Kidney epithelial cell (primary cell): ENCODE results near the gene ATP6V1A. TPM values are rescaled to one million over a fixed set of nuclear protein-coding genes. Genes with fewer than 3 reads are reported as not detected.

ENCODE experiments used
- DNase-seq: peaks from one replicate; pipeline ENCODE4 v3.0.0-alpha.2; 2010; ENCODE audit warnings: low read depth
- H3K27me3 ChIP-seq: 2 replicates; pipeline ENCODE4 v1.6.0; 2011; ENCODE audit warnings: low read length; ENCODE audit not compliant: control insufficient read depth, insufficient read depth
- H3K36me3 ChIP-seq: 2 replicates; pipeline ENCODE4 v1.5.1; 2011; ENCODE audit warnings: low read length; ENCODE audit not compliant: control insufficient read depth, insufficient read depth
- H3K4me3 ChIP-seq: 2 replicates; pipeline ENCODE4 v1.5.1; 2011; ENCODE audit warnings: low read depth, mild to moderate bottlenecking, control low read depth, low read length
- CTCF ChIP-seq: IDR thresholded peaks from 2 replicates; pipeline ENCODE4 v1.5.1; 2011; ENCODE audit warnings: mild to moderate bottlenecking, moderate library complexity, low read length, control low read depth, inconsistent platforms; ENCODE audit not compliant: insufficient read depth, poor library complexity, severe bottlenecking
- total RNA-seq: library from RNA; depleted of rRNA; stranded (reverse); fragments of >200 nt; gene quantifications from 2 replicates; pipeline ENCODE4 v1.2.3, GENCODE V29; 2015

Gene ATP6V1A
- total RNA-seq, 1 donor from 2014 or later: 43.6 TPM

DNA sequence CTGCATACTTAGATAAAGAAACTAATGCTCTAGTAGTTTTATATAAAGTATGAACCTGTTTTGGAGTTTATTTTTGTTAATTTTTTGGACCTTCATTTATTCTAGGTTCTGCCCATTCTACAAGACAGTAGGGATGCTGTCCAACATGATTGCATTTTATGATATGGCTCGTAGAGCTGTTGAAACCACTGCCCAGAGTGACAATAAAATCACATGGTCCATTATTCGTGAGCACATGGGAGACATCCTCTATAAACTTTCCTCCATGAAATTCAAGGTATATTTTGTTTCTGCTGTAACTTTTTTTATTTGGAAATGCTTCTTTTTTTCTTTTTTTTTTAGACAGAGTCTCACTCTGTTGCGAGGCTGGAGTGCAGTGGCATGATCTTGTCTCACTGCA lies 58.4 kb downstream of the ATP6V1A start:
- Histone ChIP-seq H3K36me3 (no peaks in the 10 kb centered on the region), H3K27me3 (no peaks in the 10 kb centered on the region)

GRCh38 chr3:113812854-113813253 lies 66.0 kb downstream of the ATP6V1A start:
- DNase-seq: no peak
- Histone ChIP-seq H3K4me3 (no peak overlapping the region), H3K36me3 (no peaks in the 10 kb centered on the region), H3K27me3 (no peaks in the 10 kb centered on the region)
- no peak for TF ChIP-seq CTCF

More for the DNA sequence above, 58.4 kb downstream of the ATP6V1A start:
- TF ChIP-seq CTCF: no peak
- H3K4me3 ChIP-seq: no peak overlapping the region
- DNase-seq: no peak

GRCh38 chr3:113819866-113820265 lies 73.0 kb downstream of the ATP6V1A start:
- Histone ChIP-seq H3K27me3 (no peaks in the 10 kb centered on the region), H3K36me3 (no peaks in the 10 kb centered on the region), H3K4me3 (no peak overlapping the region)
- TF ChIP-seq CTCF: no peak
- no peak for DNase-seq

- no peaks in the 10 kb centered on the region for H3K36me3 ChIP-seq
- DNase-seq: peak; percentile 52
- peak; percentile 30 for TF ChIP-seq CTCF
- H3K4me3 ChIP-seq: no peak overlapping the region
- H3K27me3 ChIP-seq: no peaks in the 10 kb centered on the region
These were observed 78.3 kb downstream of the ATP6V1A start for GRCh38 chr3:113825090-113825489.

DNA sequence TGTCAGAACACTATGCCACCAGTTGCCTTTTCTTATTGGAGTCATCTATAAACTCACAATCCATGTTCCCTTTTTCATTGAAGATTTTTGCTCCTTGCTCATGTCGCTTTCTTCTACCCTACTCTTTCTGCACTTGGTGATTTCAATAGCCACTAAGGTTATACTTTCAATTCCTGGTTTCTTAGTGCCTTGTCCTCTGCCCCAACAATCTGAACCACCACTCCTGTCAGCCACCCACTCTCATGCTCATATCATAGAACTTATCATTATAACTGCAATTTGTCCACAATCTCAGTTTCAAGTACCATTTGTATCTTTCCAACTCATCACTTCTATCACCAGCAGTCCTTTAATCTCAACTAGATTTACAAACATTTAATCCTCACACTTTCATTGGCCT lies 81.8 kb downstream of the ATP6V1A start:
- Histone ChIP-seq H3K27me3 (no peaks in the 10 kb centered on the region), H3K4me3 (no peak overlapping the region), H3K36me3 (no peaks in the 10 kb centered on the region)
- no peak for TF ChIP-seq CTCF
- no peak for DNase-seq

DNA sequence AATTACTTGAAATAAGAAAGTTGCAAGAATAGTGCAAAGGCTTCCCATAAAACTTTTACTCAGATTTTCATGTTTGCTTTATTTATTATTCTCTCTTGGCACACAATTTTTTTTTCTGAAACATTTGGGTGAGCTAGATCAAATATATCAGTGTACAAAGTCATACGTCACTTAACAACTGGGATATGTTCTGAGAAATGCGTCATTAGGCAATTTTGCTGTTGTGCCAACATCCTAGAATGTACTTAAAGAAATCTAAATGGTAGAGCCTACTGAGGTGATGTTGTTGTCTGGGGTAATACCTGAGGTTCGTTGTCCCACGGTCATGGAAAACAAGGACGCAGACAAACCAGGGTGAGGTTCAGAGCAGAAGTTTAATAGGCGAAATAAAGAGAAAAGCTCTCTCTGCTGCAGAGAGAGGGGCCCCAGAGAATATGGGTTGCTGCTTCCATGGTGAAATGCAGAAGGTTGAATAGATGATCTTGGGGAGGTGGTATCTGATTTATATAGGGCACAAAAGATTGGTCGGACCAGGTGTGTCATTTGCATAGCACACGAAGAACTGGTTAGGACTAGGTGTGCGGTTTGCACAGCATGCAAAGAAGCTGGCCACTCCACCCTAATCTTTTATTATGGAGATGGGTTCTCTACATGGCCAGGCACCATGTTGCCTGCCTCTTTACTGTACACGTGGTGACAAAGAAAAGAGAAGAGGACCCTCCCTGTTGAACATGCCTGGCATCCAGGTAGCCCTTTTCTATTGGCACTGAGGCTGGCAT lies 82.9 kb downstream of the ATP6V1A start:
- no peaks in the 10 kb centered on the region for H3K27me3 ChIP-seq
- DNase-seq: no peak
- H3K36me3 ChIP-seq: no peaks in the 10 kb centered on the region
- no peak for TF ChIP-seq CTCF
- H3K4me3 ChIP-seq: no peak overlapping the region
